K562 (cell line): Measurements from ENCODE around the gene SLC38A1. TPM values are rescaled to one million over a fixed set of nuclear protein-coding genes. Genes with fewer than 3 reads are reported as not detected.

ENCODE experiments used
- CEBPB ChIP-seq: fragments of 450-650 bp; IDR thresholded peaks from 2 replicates; pipeline ENCODE4 v1.6.1; 2016; ENCODE audit warnings: missing genetic modification characterization, missing compliant biosample characterization
- CHD4 ChIP-seq: fragments of 200-600 bp; sonication (generic); IDR thresholded peaks from 3 replicates; pipeline ENCODE4 v1.6.1; 2012; ENCODE audit warnings: low read depth, mild to moderate bottlenecking, mixed read lengths, low read length, inconsistent platforms; ENCODE audit not compliant: insufficient read depth, insufficient replicate concordance, poor library complexity, severe bottlenecking
- HDAC3 ChIP-seq: fragments of 450-650 bp; IDR thresholded peaks from 2 replicates; pipeline ENCODE4 v1.6.1; 2018; ENCODE audit warnings: borderline replicate concordance, mild to moderate bottlenecking, moderate library complexity; ENCODE audit not compliant: partially characterized antibody
- HMG20A ChIP-seq: fragments of 450-650 bp; formaldehyde crosslinking; conservative IDR thresholded peaks from 2 replicates; pipeline ENCODE4 v1.4.0; 2020; ENCODE audit warnings: mild to moderate bottlenecking, mixed read lengths
- KDM1A ChIP-seq, 2 experiments: fragments of 450-650 bp; IDR thresholded peaks; 2 replicates each; pipeline ENCODE4 v1.6.1; 2016; ENCODE audit warnings: mild to moderate bottlenecking in 2 of 2
- KDM4B ChIP-seq, 2 experiments: fragments of 450-650 bp in 1 of 2; sonication (generic) in 1 of 2; IDR thresholded peaks; 2 replicates each; pipeline ENCODE4 v1.6.1; 2016 to 2017; ENCODE audit warnings: borderline replicate concordance in 2 of 2, antibody characterized with exemption in 1 of 2, low read depth in 1 of 2, mild to moderate bottlenecking in 1 of 2
- MBD2 ChIP-seq: sonication (generic); IDR thresholded peaks from 2 replicates; pipeline ENCODE4 v1.6.1; 2016; ENCODE audit warnings: low read depth, borderline replicate concordance
- MED1 ChIP-seq: sonication (generic); formaldehyde crosslinking; IDR thresholded peaks from 2 replicates; pipeline ENCODE4 v1.8.1; 2023; ENCODE audit warnings: missing genetic modification reagents, borderline replicate concordance
- MITF ChIP-seq: IDR thresholded peaks from 2 replicates; pipeline ENCODE4 v1.6.1; 2014; ENCODE audit warnings: antibody characterized with exemption
- MTA2 ChIP-seq: fragments of 450-650 bp; IDR thresholded peaks from 2 replicates; pipeline ENCODE4 v1.6.1; 2016; ENCODE audit warnings: low read depth
- NCOA4 ChIP-seq: fragments of 450-650 bp; IDR thresholded peaks from 2 replicates; pipeline ENCODE4 v1.6.1; 2018; ENCODE audit warnings: mild to moderate bottlenecking; ENCODE audit not compliant: partially characterized antibody
- NEUROD1 ChIP-seq: fragments of 150-350 bp; IDR thresholded peaks from 2 replicates; pipeline ENCODE4 v1.6.1; 2014; ENCODE audit warnings: borderline replicate concordance, low read length, low read depth; ENCODE audit not compliant: partially characterized antibody
- PHF8 ChIP-seq: fragments of 200-600 bp; sonication (generic); IDR thresholded peaks from 2 replicates; pipeline ENCODE4 v1.6.1; 2012; ENCODE audit warnings: mixed run types, mild to moderate bottlenecking, inconsistent platforms, low read length, moderate library complexity, borderline replicate concordance
- POLR2G ChIP-seq: fragments of 200-400 bp; formaldehyde crosslinking; IDR thresholded peaks from 2 replicates; pipeline ENCODE4 v1.6.1; 2017; ENCODE audit warnings: low read depth, mild to moderate bottlenecking, antibody characterized with exemption, low read length, moderate library complexity
- POU5F1 ChIP-seq: fragments of 150-350 bp; IDR thresholded peaks from 2 replicates; pipeline ENCODE4 v1.6.1; 2014; ENCODE audit warnings: borderline replicate concordance, low read length, low read depth, mild to moderate bottlenecking; ENCODE audit not compliant: partially characterized antibody
- PTBP1 ChIP-seq: fragments of 200-400 bp; formaldehyde crosslinking; IDR thresholded peaks from 2 replicates; pipeline ENCODE4 v1.6.1; 2017; ENCODE audit warnings: low read depth, low read length
- SAFB ChIP-seq: fragments of 200-400 bp; formaldehyde crosslinking; IDR thresholded peaks from 2 replicates; pipeline ENCODE4 v1.6.1; 2017; ENCODE audit warnings: low read depth, low read length, borderline replicate concordance
- SMARCB1 ChIP-seq: IDR thresholded peaks from 2 replicates; pipeline ENCODE4 v1.6.1; 2011; ENCODE audit warnings: improper control_type of control experiment, low read depth; ENCODE audit not compliant: insufficient read length
- SRSF7 ChIP-seq: fragments of 200-400 bp; formaldehyde crosslinking; optimal IDR thresholded peaks from 2 replicates; pipeline ENCODE3; 2017; ENCODE audit warnings: mild to moderate bottlenecking, low read depth, low read length
- ZBTB2 ChIP-seq: fragments of 450-650 bp; IDR thresholded peaks from 2 replicates; pipeline ENCODE4 v1.6.1; 2016; ENCODE audit warnings: antibody characterized with exemption
- ZNF121 ChIP-seq: sonication (generic); formaldehyde crosslinking; conservative IDR thresholded peaks from 2 replicates; pipeline ENCODE4 v1.8.0; 2022; ENCODE audit warnings: missing genetic modification reagents
- ZNF140 ChIP-seq: fragments of 250-450 bp; sonication (Bioruptor Pico); IDR thresholded peaks from 2 replicates; pipeline ENCODE4 v1.8.0; 2021; ENCODE audit warnings: moderate library complexity, mild to moderate bottlenecking, inconsistent platforms
- ZNF347 ChIP-seq: fragments of 450-650 bp; formaldehyde crosslinking; IDR thresholded peaks from 2 replicates; pipeline ENCODE4 v1.4.0; 2020; ENCODE audit warnings: low read depth, mild to moderate bottlenecking, moderate library complexity
- ZNF583 ChIP-seq: fragments of 250-450 bp; sonication (Bioruptor Pico); IDR thresholded peaks from 2 replicates; pipeline ENCODE4 v1.4.0; 2020
- ZNF707 ChIP-seq: fragments of 250-450 bp; sonication (Bioruptor Pico); conservative IDR thresholded peaks from 2 replicates; pipeline ENCODE4 v1.8.0; 2022; ENCODE audit warnings: inconsistent platforms, mild to moderate bottlenecking, moderate library complexity
- polyA plus RNA-seq, 8 experiments: library from polyadenylated mRNA; depleted of rRNA in 4 of 8; stranded (reverse) in 5 of 8; unstranded in 3 of 8; fragments of >200 nt; fragmentation: Nextera tagmentation in 2 of 8; fragmentation: Illumina TruSeq in 1 of 8; extraction: Ambion mirVana in 2 of 8; extraction: Trizol in 1 of 8; gene quantifications; 2 replicates each; pipeline versions ENCODE4 v1.2.1 to v1.2.3, GENCODE V29; 2011 to 2014; ENCODE audit warnings: inconsistent platforms in 1 of 8, missing spikeins in 1 of 8
- total RNA-seq, 7 experiments: library from RNA; depleted of rRNA in 6 of 7; stranded (reverse); fragments of >200 nt in 6 of 7; fragmentation: Illumina TruSeq in 2 of 7; extraction: Trizol in 2 of 7; gene quantifications; 2 replicates each; pipeline versions ENCODE4 v1.2.1 to v1.2.3, GENCODE V29; 2011 to 2021; ENCODE audit warnings: low replicate concordance in 1 of 7

SLC38A1 gene
- total and polyA plus RNA-seq, 9 of the 15 experiments (the other 6 are each of a cell fraction or from before 2014, with no cell fraction given) = 51.9 to 112 (median 75.0) TPM

DNA sequence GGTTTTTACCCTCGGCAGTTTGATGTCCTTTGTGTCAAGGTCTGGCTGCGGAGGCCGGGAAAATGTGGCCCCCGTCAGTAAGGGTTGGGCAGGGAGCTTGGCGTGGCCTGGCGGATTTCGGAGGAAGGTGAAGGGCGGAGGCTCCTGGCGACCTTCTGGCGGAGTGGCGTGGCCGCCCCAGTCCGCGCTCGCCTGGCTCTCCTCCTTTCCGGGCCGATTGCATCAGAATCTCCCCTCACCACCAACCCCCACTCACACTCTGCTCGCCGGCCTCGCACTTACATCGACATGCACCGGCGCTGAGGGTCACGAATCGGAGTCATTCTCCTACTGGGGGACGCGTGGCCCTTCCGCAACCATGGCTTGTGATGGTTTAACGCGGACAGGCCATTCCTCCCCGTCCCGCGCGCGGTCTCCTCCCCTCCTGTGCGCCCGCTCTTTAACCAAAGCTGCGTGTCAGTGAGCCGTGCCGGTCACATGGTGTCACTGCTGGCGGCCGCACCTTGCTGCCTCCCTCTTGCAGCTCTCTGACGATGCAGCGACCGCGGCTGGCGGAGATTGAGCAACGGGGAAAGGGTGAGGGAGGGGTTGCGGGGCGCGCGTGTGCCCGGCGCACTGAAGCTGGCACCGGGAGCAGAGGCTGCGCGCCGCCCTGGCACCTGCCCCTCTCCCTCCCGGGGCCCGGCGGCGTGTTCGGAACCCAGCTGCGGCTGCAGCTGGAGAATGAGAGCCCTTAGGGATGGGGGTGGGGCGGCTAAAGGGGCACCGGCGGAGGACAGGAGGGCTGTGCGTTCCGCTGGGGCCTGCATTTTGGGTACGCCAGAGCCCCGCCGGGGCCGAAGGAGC, at the start of gene SLC38A1 (continued):
- TF ChIP-seq MITF (peak; percentile 80; the same call in 1 of the 2 replicates), CEBPB (tag) (peak; percentile 98), PHF8 (peak; percentile 70), ZBTB2 (peak; percentile 42; the same call in 1 of the 2 replicates), KDM4B (IDR thresholded peaks at IDR 0.05; ENCODE audit: borderline replicate concordance in 2 of 2, low read depth in 1 of 2) (peak in 1 of 2 experiments; percentile 76; a peak in 1 of 4 replicates), HMG20A (CRISPR knock-in tag) (no peak), ZNF121 (CRISPR knock-in tag) (no peak), ZNF707 (CRISPR knock-in tag) (no peak), MTA2 (no peak), MED1 (no peak), SAFB (peak; percentile 13; the same call in 1 of the 2 replicates), MBD2 (peak; percentile 12; the same call in 1 of the 2 replicates), NEUROD1 (peak; percentile 3), SRSF7 (peak; percentile 76), NCOA4 (no peak), CHD4 (no peak), HDAC3 (peak; percentile 13), POU5F1 (no peak), SMARCB1 (no peak), ZNF140 (CRISPR knock-in tag) (no peak), ZNF583 (peak; percentile 58; the same call in 1 of the 2 replicates), PTBP1 (no peak), POLR2G (peak; percentile 97), ZNF347 (CRISPR knock-in tag) (no peak), KDM1A (IDR thresholded peaks at IDR 0.05) (no peak)
